Prostate gland (tissue), 2 donors: ENCODE measurements around the gene PSMB2. TPM values are rescaled to one million over a fixed set of nuclear protein-coding genes. Genes with fewer than 3 reads are reported as not detected.
A peak's percentile ranks its signal among the peaks of the same experiment; 100 is the strongest.

ENCODE experiments used
- DNase-seq: peaks from one replicate; pipeline ENCODE4 v3.0.0-alpha.2; 2019; ENCODE audit warnings: low spot score
- H3K27ac ChIP-seq, 2 donors: fragments of 200-600 bp; sonication (generic); 2 replicates each; pipeline ENCODE4 v1.5.1; 2017 to 2019
- H3K27me3 ChIP-seq: fragments of 200-600 bp; sonication (generic); replicated peaks from 2 replicates; pipeline ENCODE4 v1.5.1; 2019; ENCODE audit not compliant: insufficient read depth
- H3K36me3 ChIP-seq, 2 donors: fragments of 200-600 bp; sonication (generic); 1 replicate in 1 of 2; 2 replicates in 1 of 2; pipeline versions ENCODE4 v1.5.1 to v1.8.1; 2017 to 2019
- H3K4me1 ChIP-seq: fragments of 200-600 bp; sonication (generic); replicated peaks from 2 replicates; pipeline ENCODE4 v1.5.1; 2019
- H3K4me3 ChIP-seq, 2 donors: fragments of 200-600 bp; sonication (generic); 2 replicates each; pipeline ENCODE4 v1.5.1; 2017 to 2019
- H3K9me3 ChIP-seq: fragments of 200-600 bp; sonication (generic); 2 replicates; pipeline ENCODE4 v1.5.1; 2017
- POLR2A ChIP-seq: fragments of 450-650 bp; IDR thresholded peaks from one replicate; pipeline ENCODE4 v1.6.1; 2016; ENCODE audit warnings: antibody characterized with exemption, mild to moderate bottlenecking
- POLR2AphosphoS5 ChIP-seq: sonication (generic); formaldehyde crosslinking; IDR thresholded peaks from one replicate; pipeline ENCODE4 v1.6.1; 2017; ENCODE audit warnings: antibody characterized with exemption
- WGBS: methylation state at CpG from one replicate; pipeline ENCODE4 v1.1.5; 2018; 5-methylcytosine and 5-hydroxymethylcytosine counted together
- intact Hi-C: fragments of 100-400 bp; cut with DNase I; formaldehyde crosslinking; loops from one replicate; pipeline ENCODE4 v1.14.2; 2022
- total RNA-seq, 2 donors: library from RNA; depleted of rRNA; stranded (reverse); fragments of >200 nt; gene quantifications; one replicate each; pipeline ENCODE4 v1.1.0, GENCODE V29; 2016
- TF ChIP-seq, protein P1 (sequence below), 4 experiments: fragments of 200-600 bp in 2 of 4; fragments of 450-650 bp in 2 of 4; sonication (generic) in 2 of 4; IDR thresholded peaks; 1 replicate in 3 of 4; 2 replicates in 1 of 4; pipeline ENCODE4 v1.5.1; 2016 to 2019; ENCODE audit warnings: antibody characterized with exemption in 4 of 4, mild to moderate bottlenecking in 2 of 4, moderate library complexity in 2 of 4

Gene PSMB2
- total RNA-seq, 2 donors from 2014 or later = 53.6 to 64.8 TPM

DNA sequence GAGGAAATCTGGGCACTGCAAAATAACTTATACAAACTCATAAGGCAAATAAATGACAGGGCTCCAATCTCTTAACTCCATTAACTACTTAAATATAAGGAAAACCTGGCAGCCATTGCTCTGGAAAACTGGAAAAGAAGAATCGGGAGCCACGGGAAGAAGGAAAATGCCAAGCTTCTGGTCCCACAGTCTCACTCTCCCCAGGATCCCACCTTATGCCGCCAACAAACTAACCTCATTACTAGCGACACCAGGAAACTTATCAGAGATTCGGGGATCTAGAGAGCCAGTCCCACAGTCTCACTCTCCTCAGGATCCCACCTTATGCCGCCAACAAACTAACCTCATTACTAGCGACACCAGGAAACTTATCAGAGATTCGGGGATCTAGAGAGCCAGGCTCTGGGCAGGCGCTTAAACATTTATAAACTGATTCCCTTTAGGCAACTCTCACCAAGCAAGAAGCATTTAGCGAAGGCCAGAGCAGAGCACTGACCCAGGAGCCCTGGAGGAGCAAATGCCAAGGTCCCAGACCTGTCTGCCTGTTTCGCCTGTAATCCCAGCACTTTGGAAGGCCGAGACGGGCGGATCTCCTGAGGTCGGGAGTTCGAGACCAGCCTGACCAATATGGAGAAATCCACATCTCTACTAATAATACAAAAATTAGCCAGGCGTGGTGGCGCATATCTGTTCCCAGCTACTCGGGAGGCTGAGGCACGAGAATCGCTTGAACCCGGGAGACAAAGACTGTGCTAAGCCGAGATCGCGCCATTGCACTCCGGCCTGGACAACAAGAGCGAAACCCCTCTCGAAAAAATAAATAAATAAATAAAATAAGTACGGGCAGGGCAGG lies 720 bp downstream of the PSMB2 start:
- intact Hi-C loops = loop anchor here (5.0 kb wide), 1 partner anchor 77 kb away; the partner anchor contains the start of gene C1orf216
- Histone ChIP-seq H3K27me3 (no peaks in the 10 kb centered on the region), H3K27ac (peak overlapping the region; percentile 88), H3K36me3 (no peaks in the 10 kb centered on the region), H3K4me3 (peak overlapping the region; percentile 60 to 79), H3K4me1 (peaks cover 4% of the 10 kb centered on the region), H3K9me3 (no peaks in the 10 kb centered on the region)
- TF ChIP-seq POLR2A (no peak), POLR2AphosphoS5 (no peak)
- TF ChIP-seq, protein P1, sequence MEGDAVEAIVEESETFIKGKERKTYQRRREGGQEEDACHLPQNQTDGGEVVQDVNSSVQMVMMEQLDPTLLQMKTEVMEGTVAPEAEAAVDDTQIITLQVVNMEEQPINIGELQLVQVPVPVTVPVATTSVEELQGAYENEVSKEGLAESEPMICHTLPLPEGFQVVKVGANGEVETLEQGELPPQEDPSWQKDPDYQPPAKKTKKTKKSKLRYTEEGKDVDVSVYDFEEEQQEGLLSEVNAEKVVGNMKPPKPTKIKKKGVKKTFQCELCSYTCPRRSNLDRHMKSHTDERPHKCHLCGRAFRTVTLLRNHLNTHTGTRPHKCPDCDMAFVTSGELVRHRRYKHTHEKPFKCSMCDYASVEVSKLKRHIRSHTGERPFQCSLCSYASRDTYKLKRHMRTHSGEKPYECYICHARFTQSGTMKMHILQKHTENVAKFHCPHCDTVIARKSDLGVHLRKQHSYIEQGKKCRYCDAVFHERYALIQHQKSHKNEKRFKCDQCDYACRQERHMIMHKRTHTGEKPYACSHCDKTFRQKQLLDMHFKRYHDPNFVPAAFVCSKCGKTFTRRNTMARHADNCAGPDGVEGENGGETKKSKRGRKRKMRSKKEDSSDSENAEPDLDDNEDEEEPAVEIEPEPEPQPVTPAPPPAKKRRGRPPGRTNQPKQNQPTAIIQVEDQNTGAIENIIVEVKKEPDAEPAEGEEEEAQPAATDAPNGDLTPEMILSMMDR (IDR thresholded peaks at IDR 0.05) = no peak
- DNase-seq = no peak
- WGBS = 22% methylated on average over 29 of the region's 29 CpGs

DNA sequence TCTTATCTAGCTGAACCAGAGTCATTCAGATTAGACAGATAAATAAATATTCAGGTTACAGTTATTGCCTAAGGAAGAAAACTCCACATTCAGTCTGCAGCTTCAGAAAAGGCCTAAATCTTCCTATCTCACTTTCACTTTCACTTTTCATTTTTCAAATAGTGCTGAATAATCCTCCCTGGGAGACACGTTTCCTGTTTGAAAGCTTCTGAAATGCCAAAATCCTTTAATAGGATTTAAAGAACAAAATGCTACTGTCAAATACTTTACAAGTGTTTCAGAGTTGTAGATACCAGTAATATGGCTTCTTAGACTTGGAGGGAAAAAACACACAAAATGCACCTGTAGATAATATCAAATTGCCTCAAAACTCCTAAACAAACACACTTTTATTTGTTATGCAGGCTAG lies 3.9 kb downstream of the PSMB2 start:
- H3K36me3 ChIP-seq = no peaks in the 10 kb centered on the region
- intact Hi-C loops = no loop called here
- H3K9me3 ChIP-seq = no peaks in the 10 kb centered on the region
- 0% methylated on average over 1 of the region's 1 CpG for WGBS
- DNase-seq = no peak
- TF ChIP-seq, protein P1 (IDR thresholded peaks at IDR 0.05) = no peak
- TF ChIP-seq POLR2A = no peak
- TF ChIP-seq POLR2AphosphoS5 = peak; percentile 36
- peaks cover 4% of the 10 kb centered on the region for H3K4me1 ChIP-seq
- H3K4me3 ChIP-seq = peak overlapping the region in 1 of 2 donors; percentile 11
- peak overlapping the region; percentile 19 to 48 for H3K27ac ChIP-seq
- H3K27me3 ChIP-seq = no peaks in the 10 kb centered on the region

DNA sequence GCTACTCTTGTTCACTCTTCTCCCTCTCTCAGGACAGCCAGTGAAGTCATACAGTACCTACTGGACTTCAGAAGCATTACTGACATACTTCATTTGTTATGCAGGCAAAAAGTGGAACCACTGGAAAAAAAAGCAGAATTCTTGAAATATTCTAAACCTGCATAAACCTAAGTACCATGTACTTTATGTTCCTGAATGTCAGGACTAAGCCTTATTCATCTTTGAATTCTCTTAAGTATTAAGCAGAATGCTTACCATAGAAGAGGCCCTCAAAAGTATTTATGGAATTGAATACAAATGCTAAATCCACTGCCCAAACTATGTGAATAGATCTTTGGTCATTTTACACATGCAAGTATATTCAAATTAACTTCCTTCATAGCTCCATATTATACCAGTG lies 7.8 kb downstream of the PSMB2 start:
- no peaks in the 10 kb centered on the region for H3K9me3 ChIP-seq
- no peaks in the 10 kb centered on the region for H3K27me3 ChIP-seq
- peaks cover 4% of the 10 kb centered on the region for H3K4me1 ChIP-seq
- no peak for DNase-seq
- peaks cover 0 to 6% of the 10 kb centered on the region in 2 donors for H3K36me3 ChIP-seq
- no peak overlapping the region for H3K27ac ChIP-seq
- intact Hi-C loops = no loop called here
- TF ChIP-seq POLR2A (no peak), POLR2AphosphoS5 (no peak)
- TF ChIP-seq, protein P1 (IDR thresholded peaks at IDR 0.05) = no peak
- no peak overlapping the region for H3K4me3 ChIP-seq

DNA sequence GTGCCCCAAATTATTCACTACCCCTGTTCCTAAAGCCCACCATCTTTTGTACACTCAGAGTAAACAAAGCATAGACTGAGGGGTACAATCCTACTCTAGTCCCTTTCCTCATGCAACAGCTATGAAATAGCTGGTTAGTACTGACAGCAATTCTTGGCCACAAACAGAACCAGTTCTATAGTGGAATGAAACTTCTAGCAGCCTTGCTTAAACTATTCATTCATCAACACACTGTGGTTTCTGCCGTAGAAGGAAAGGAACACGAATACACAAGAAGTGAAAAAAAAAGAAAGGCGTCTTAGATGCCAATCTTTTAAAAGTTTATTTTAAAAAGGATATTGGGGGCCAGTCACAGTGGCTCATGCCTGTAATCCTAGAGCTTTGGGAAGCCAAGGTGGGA lies 9.9 kb downstream of the PSMB2 start:
- H3K4me1 ChIP-seq = no peaks in the 10 kb centered on the region
- no peak for DNase-seq
- intact Hi-C loops = no loop called here
- no peak overlapping the region for H3K27ac ChIP-seq
- TF ChIP-seq POLR2AphosphoS5 = no peak
- no peak for TF ChIP-seq POLR2A
- TF ChIP-seq, protein P1 (IDR thresholded peaks at IDR 0.05) = no peak
- 90% methylated on average over 3 of the region's 3 CpGs for WGBS
- H3K36me3 ChIP-seq = peaks cover 0 to 6% of the 10 kb centered on the region in 2 donors
- H3K4me3 ChIP-seq = no peak overlapping the region
- H3K27me3 ChIP-seq = no peaks in the 10 kb centered on the region
- no peaks in the 10 kb centered on the region for H3K9me3 ChIP-seq

DNA sequence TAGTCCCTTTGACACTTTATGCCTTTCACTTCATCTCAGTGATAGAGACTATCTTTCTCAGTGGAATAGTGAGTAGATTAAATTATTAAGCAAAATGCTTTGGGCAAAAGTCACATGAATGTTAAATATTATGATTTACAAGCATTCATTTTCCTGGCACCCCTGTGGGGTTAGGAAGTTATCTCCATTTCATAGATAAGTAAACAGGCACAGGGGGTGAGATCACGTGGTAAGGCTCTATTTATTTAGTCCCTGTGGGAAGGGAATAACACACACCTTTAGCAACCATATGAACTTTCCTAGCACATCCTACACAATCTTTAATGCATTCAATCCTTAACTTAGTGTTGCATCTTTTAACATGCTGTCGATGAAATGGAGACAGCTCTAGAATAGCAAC lies 12.3 kb downstream of the PSMB2 start:
- Histone ChIP-seq H3K4me1 (no peaks in the 10 kb centered on the region), H3K36me3 (peaks cover 0 to 6% of the 10 kb centered on the region in 2 donors), H3K9me3 (no peaks in the 10 kb centered on the region), H3K27ac (no peak overlapping the region), H3K4me3 (no peak overlapping the region), H3K27me3 (no peaks in the 10 kb centered on the region)
- no peak for DNase-seq
- no peak for TF ChIP-seq POLR2A
- TF ChIP-seq, protein P1 (IDR thresholded peaks at IDR 0.05) = no peak
- TF ChIP-seq POLR2AphosphoS5 = no peak
- 69% methylated on average over 2 of the region's 2 CpGs for WGBS
- intact Hi-C loops = no loop called here
